ENCODE measurements around the gene NKX1-2. TPM values are rescaled to one million over a fixed set of nuclear protein-coding genes. Genes with fewer than 3 reads are reported as not detected.

NKX1-2 gene
- total and polyA plus RNA-seq, 2 of the 4 experiments (the other 2 are of a cell fraction): not detected

DNA sequence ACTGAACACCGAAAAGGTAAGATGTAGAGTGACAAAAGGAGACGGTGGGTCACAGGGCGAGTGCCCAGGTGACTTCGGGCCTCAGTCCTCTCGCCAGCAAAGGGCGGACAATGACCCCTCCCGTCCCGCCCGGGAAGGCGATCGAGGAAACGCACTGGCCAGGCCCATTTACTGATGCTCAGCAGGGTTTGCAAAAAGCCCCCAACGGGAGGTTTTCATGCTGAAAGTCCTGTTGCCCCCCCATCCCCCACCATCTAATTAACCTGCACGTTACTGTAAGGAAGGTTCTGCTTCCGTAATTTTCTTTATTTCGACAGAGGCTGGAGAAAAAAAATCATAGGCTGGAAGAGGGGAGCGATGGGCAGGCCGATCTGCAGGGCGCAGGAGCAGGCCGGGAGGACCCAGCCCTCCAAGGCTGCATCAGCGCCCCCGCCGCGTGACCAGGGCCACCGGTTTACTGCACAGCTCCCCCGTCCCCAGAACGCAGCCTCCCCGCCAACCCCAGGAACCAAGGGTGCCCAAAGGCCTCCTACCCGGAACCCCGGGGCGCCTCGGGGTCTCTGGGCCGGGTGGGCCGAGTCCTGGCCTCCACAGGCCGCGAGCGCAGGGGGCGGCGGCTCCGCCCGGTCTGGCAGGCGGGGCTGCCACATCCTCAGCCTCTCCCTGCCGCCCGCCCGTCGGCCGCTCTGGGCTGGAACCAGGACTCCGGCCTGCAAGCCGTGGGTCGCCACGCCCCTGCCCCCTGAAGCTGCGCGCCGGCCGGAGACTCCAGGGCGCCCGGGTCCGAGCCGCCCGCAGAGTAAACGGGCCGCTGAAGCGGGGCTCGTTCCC lies 31.7 kb downstream of the NKX1-2 start:
- in situ Hi-C loops (cut with MboI; ENCODE audit: low sequenced_read_pairs) (no loop called here), intact Hi-C loops (cut with micrococcal nuclease) (loop anchor here (1.0 to 10.0 kb wide), 3 partner anchors 55 to 1263 kb away; partner anchors contain the start of gene BUB3), dilution Hi-C loops (cut with HindIII; ENCODE audit: low sequenced_read_pairs, unreplicated experiment) (no loop called here)
- H3K4me3 ChIP-seq (ENCODE audit: insufficient read depth, low read depth, low read length): peak overlapping the region; percentile 67
- H3K36me3 ChIP-seq (ENCODE audit: control insufficient read depth, insufficient read depth, low read length): no peaks in the 10 kb centered on the region
- peaks cover 23% of the 10 kb centered on the region; the same call in 1 of the 2 replicates for H4K20me1 ChIP-seq (ENCODE audit: insufficient read depth, low read length)
- no peak overlapping the region; the same call in 1 of the 2 replicates for H3K23ac ChIP-seq (ENCODE audit: low read depth, low read length)
- H3K27ac ChIP-seq (ENCODE audit: insufficient read depth, low read length): peak overlapping the region; percentile 63
- ATAC-seq (ENCODE audit: low read depth) (peak; percentile 73), DNase-seq (peak; percentile 44)
- H3K4me2 ChIP-seq (ENCODE audit: low read depth, low read length): peak overlapping the region; percentile 95
- peak overlapping the region; percentile 25; the same call in 1 of the 2 replicates for H3K4ac ChIP-seq (ENCODE audit: low read depth, low read length)
- H4K8ac ChIP-seq (ENCODE audit: low read depth in 2 of 2, low read length in 2 of 2): peak overlapping the region; percentile 12 to 42; a peak in 2 of 4 replicates
- TF ChIP-seq, protein P1, sequence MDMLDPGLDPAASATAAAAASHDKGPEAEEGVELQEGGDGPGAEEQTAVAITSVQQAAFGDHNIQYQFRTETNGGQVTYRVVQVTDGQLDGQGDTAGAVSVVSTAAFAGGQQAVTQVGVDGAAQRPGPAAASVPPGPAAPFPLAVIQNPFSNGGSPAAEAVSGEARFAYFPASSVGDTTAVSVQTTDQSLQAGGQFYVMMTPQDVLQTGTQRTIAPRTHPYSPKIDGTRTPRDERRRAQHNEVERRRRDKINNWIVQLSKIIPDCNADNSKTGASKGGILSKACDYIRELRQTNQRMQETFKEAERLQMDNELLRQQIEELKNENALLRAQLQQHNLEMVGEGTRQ (IDR thresholded peaks at IDR 0.05; ENCODE audit: low read depth, low read length): peak; percentile 49; the same call in 1 of the 2 replicates
- 0 out of 2 replicates have a peak, but pooled peaks have one; percentile 38 for TF ChIP-seq BHLHE40 (IDR thresholded peaks at IDR 0.05; ENCODE audit: low read depth, low read length)
- peak; percentile 8; the same call in 1 of the 2 replicates for TF ChIP-seq MAZ (IDR thresholded peaks at IDR 0.05; ENCODE audit: borderline replicate concordance, low read depth, low read length)
- TF ChIP-seq FOS (IDR thresholded peaks at IDR 0.05; ENCODE audit: low read depth, low read length): no peak
- peak; percentile 65; the same call in 1 of the 2 replicates for TF ChIP-seq MXI1 (IDR thresholded peaks at IDR 0.05; ENCODE audit: borderline replicate concordance, low read depth, low read length)
- no peak for TF ChIP-seq CHD1 (IDR thresholded peaks at IDR 0.05; ENCODE audit: low read depth, low read length)
- peaks cover 3% of the 10 kb centered on the region; the same call in 1 of the 2 replicates for H3K9me1 ChIP-seq (ENCODE audit: insufficient read depth, low read length)
- H3K27me3 ChIP-seq (ENCODE audit: control insufficient read depth, insufficient read depth, low read length): peaks cover 7% of the 10 kb centered on the region; the same call in 1 of the 2 replicates
- H2AK5ac ChIP-seq (ENCODE audit: low read depth, low read length): no peak overlapping the region
- WGBS, 2 experiments (ENCODE audit: extremely low coverage in 2 of 2, insufficient read length in 1 of 2): 6% methylated on average over 14 of the region's 64 CpGs; no CpG with 5 or more reads in 1 of the 2 experiments
- CTCF ChIA-PET: no interaction called here
- H3K9ac ChIP-seq (ENCODE audit: low read depth, low read length): peak overlapping the region; percentile 79
- H3K56ac ChIP-seq (ENCODE audit: extremely low read depth, insufficient read depth, low read length): no peak overlapping the region
- peak overlapping the region; percentile 89 for H2AFZ ChIP-seq (replicated peaks; ENCODE audit: low read length, poor library complexity)
- no peak overlapping the region for H2BK20ac ChIP-seq (ENCODE audit: low read depth, low read length)
- no peak overlapping the region for H2BK120ac ChIP-seq (ENCODE audit: low read depth, low read length)
- H2BK15ac ChIP-seq (ENCODE audit: low read depth, low read length): no peak overlapping the region
- H2BK5ac ChIP-seq (ENCODE audit: low read depth, low read length, poor library complexity, severe bottlenecking): peak overlapping the region; percentile 29
- H3K18ac ChIP-seq (ENCODE audit: low read depth, low read length): no peak overlapping the region
- H3K14ac ChIP-seq (replicated peaks; ENCODE audit: low read depth, low read length): peak overlapping the region; percentile 51
- no TSS peak for BruUV-seq (replicated peaks)
- peak overlapping the region; percentile 93 for H2AK9ac ChIP-seq (replicated peaks; ENCODE audit: low read depth, low read length, poor library complexity)
- H4K5ac ChIP-seq (ENCODE audit: low read depth, low read length): no peak overlapping the region
- peaks cover 2% of the 10 kb centered on the region; the same call in 1 of the 2 replicates for H3K4me1 ChIP-seq (ENCODE audit: control insufficient read depth, insufficient read depth, low read length)
- H3K79me1 ChIP-seq (ENCODE audit: low read depth in 1 of 2, low read length in 2 of 2): peaks cover 16 to 32% of the 10 kb centered on the region in 2 experiments
- no peaks in the 10 kb centered on the region for H3K9me3 ChIP-seq (ENCODE audit: control insufficient read depth, insufficient read depth, low read length)
- POLR2A ChIA-PET (ENCODE audit: unreplicated experiment): interaction anchor here (0.6 kb wide), 1 partner anchor 15 kb away, joined by 3 read pairs; no protein-coding TSS in a partner anchor
- no peak overlapping the region for H4K91ac ChIP-seq (ENCODE audit: insufficient read depth, low read depth, low read length)
